HG03108 (cell line): ENCODE results near the gene TNNT3.

ENCODE experiments used
- ATAC-seq: cut with Tn5 transposase; IDR thresholded peaks from one replicate; pipeline ENCODE4 v1.9.1; 2021; ENCODE audit warnings: moderate library complexity; ENCODE audit not compliant: unreplicated experiment

TNNT3 gene

GRCh38 chr11:1982873-1983600 lies 63.5 kb downstream of the TNNT3 start:
- ATAC-seq = no peak

GRCh38 chr11:1983601-1983961 lies 64.1 kb downstream of the TNNT3 start:
- ATAC-seq = no peak

DNA sequence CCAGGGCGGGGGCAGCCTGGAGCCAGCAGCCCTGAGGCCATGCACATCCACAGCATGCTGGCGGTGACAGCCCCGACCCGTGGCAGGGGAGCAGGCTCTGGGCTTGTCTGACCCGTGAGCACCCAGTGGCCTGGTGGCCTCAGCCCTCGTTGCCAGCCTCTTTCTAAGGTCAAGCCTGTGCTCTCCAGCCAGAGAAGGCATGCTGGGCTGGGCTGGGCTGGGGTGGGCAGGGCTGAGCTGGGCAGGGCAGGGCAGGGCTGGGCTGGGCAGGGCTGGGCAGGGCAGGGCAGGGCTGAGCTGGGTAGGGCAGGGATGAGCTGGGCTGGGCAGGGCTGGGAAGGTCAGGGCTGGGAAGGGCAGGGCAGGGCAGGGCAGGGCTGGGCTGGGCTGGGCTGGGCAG lies 67.5 kb downstream of the TNNT3 start:
- ATAC-seq = no peak

DNA sequence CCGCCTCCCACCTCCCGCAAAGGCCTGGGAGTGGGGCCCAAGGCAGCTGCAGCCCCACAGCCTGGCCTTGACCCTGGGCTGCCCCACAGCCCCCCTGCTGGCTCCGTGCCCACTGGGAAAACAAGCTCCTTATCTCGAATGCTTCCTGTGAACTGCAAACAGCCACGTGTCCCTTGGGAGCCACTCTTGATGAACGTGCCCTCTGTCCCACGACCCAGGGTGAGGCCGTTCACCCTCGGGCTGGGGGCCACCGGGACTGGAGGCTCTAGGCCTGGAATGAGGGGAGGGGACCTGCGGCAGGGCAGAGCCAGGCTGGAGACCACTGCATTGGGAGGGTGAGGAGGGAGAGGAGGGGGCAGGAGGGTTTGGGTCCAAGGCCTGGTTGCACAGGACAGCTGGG lies 68.7 kb downstream of the TNNT3 start:
- no peak for ATAC-seq
